HG02884 (cell line): ENCODE measurements around the gene RAB42.
"Not testable (repeated sequence)": the region's sequence is repeated elsewhere in the genome, so short reads cannot be mapped to it uniquely, and the experiment has no call there.

ENCODE experiments used
- ATAC-seq: cut with Tn5 transposase; IDR thresholded peaks from one replicate; pipeline ENCODE4 v1.9.1; 2021; ENCODE audit warnings: mild to moderate bottlenecking, moderate library complexity; ENCODE audit not compliant: unreplicated experiment

The RAB42 gene, protein sequence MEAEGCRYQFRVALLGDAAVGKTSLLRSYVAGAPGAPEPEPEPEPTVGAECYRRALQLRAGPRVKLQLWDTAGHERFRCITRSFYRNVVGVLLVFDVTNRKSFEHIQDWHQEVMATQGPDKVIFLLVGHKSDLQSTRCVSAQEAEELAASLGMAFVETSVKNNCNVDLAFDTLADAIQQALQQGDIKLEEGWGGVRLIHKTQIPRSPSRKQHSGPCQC

DNA sequence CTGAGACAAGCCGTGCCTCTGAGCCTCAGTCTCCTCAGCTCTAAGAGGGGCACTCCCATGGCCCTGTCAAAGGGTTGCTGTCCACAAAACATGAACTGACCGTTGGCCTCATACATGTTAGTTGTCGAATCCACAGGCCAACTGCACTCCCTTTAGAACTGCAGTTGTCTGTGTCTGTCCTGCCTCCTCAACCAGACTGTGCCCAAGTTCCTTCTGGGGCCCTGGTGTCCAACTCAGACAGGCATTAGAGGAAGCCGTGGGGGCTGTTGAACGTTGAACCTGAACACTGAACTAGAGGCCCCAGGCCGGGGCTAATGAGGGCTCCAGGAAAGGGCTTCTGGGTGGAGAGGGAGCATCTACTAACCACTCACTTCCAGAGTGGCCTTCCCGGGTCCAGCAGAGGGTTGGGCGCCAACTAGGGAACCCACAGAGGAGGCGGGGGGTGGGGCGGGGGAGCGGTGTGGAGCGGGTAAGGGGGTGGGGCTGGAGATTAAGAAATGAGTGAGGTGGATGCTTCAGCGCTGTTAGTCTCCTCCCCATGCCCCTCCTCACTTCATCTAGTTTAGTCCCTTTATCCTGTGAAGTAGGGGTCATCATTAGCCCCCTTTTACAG lies at the start of gene RAB42:
TSS of gene RAB42 (plus strand) at position 558 of the 613 bp plus-strand sequence. CDS start 247 bp downstream, outside the sequence.
- ATAC-seq, result no peak

DNA sequence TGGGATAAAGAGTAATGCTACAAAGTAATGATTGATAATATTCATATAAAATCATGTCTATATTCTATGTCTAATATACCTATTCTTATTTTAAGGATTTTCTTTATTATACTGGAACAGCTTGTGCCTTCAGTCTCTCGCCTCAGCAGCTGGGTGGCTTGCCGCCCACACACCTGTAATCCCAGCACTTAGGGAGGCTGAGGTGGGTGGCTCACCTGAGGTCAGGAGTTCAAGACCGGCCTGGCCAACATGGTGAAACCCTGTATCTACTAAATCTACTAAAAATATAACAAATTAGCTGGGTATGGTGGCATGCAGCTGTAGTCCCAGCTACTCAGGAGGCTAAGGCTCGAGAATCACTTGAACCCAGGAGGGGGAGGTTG lies 46.8 kb upstream of the RAB42 start:
- ATAC-seq, result no peak

DNA sequence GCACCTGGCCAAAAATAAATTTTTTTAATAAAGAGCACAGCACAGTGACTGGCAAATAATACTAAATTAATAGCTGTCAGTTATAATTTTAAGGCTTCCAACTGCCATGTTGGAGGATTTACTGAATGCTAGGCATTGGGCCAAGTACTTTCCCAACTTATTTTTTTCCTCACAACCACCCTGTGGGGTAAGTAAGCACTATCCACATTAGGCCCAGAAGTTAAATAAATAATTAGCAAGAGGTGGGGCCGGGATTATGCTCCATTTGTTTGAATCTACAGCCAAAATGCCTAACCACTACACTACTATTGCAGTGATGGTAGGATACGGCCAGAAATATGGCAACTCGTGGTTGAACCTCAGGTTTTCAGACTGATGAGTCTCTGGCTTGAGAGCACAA lies 43.7 kb upstream of the RAB42 start:
- no peak for ATAC-seq

DNA sequence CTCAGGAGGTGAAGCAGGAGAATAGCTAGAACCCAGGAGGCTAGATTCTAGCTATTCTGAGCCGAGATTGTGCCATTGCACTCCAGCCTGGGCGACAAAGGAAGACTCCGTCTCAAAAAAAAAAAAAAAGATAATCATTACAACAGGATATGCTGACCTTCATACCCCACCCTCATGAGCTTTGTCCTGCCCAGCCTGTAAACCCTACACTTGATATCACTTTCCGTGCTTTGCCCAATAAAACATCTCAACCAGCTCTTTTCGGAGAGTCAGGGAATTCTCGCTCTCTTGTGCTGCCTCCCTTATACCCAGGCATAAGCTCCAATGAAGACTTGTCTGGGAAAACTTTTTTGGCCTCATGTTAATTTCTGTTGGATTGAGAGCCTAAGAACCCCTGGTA lies 40.7 kb upstream of the RAB42 start:
- no peak for ATAC-seq

DNA sequence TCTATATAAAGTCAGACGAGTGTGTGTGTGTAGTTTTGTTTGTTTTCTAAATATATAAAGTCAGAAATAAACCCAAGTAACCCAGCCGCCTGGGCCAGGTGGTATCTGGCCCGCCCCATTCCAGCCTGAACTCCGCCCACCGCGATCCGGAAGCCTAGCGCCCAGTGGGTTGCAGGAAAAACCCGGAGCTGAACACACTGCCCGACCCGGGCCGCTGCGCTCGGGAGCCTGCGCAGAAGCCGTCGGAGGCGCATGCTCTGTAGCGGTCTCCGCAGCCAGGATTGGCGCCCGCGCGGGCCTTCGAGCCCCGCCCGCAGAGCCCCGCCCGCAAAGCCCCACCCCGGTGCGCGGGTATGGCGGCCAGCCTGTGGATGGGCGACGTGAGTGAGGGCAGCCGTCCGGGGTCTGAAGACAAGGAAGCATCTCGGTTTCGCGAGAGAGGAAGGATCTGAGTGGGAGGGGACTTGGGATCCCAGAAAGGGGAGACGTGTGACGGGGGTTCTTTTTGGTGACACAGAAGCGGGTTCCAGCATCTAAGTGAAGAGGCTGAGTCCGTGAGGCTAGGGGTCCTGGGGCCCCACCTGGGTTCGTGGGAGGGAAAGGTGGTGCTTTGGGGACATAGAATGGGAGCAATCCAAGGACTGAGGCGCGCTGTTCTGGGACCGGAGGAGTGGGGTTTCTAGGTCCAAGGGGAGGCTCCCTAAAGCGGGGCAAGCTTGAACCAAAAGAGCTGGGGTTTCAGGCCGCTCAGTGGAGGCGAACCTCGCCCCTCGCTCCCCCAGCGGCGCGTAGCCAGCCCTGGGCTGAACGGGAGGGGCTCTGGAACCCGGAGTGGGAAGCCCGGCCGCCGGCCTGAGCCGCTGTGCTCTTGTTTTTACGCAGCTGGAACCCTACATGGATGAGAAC lies 39.1 kb upstream of the RAB42 start, which contains the start of gene TRNAU1AP:
TSS of gene TRNAU1AP (plus strand) at position 328 of the 906 bp plus-strand sequence. CDS start at position 354, 26 bp downstream.
- peak; percentile 79 for ATAC-seq

DNA sequence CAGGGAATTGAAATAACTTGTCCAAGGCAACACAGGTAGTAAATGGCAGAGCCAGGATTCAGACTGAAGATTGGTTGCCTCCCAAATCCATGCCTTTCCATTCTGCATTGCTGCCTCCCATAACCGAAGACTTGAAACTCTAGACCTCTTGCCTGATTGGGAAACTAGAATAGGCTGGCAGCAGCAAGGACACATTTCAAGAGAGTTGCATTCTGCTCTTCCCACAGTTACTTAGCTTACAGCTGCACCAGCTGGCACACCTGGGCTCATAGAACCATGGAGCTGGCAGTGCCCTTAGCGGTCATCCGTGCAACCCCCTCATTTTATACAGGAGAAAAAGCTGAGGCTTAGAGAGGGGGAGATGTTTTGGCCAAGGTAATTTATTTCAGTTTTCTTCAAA lies 31.2 kb upstream of the RAB42 start:
- ATAC-seq, result no peak

DNA sequence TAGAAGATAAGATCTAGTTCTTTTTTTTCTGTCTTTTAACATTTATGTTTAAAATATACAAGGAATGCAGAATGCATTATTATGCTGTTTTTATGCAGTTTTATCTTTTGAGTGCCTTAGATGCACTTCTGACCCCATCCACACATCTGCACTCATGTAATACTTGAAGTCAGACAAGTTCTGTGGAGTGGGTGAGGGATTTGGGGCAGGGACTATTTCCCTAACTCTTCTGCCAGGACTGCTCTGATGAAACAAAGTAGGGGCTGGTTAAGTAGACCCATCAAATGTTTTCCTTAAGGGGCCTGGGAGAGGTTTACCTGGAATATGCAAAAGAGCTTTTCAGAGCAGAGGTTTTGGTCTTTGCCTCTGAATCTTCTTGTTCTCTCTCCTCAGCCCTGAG lies 27.8 kb upstream of the RAB42 start:
- ATAC-seq, result no peak

DNA sequence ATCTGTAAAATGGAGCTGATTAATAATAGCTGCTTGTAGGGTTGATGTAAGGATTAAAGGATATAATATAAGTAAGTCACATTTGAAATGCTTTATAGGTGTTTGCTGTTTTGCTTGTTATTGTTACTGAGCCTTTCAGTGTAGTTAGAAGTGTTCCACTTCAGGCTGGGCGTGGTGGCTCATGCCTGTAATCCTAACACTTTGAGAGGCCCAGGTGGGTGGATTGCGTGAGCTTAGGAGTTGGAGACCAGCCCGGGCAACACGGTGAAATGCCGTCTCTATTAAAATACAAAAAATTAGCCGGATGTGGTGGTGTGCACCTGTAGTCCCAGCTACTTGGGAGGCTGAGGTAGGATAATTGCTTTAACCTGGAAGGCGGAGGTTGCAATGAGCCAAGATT lies 27.0 kb upstream of the RAB42 start:
- ATAC-seq, result no peak

DNA sequence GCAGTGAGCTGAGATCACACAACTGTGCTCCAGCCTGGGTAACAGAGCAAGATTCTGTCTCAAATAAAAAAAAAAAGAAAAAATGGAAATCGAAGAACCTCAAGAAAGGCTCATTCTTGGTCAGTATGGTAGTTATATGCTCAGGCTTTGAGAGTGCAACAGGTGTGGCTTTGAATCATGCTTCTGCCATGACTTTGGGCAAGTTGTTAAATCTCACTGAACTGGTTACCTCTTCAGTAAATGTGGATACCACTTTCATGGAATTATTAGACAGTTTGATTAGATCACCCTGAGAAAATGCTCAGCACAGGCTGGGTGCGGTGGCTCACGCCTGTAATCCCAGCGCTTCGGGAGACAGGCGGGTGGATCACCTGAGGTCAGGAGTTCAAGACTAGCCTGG lies 26.3 kb upstream of the RAB42 start:
- no peak for ATAC-seq

DNA sequence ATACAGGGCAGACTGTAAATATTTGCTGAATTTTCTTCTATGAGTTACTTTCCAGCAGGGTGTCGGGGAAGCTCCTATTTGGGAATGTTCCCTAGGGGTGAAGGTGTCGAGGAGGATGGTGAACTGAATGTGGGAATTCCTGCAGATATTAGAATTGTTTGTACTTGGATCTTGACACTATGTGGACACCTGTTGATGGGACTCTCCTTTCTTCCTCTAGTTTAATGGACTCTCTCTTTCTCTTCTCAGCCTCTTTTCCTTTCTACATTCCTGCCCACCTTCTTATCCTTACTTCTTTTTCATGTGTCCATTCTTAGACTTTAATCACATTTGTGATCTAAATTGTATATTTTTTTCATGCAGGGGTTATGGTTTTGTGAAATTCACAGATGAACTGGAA lies 25.1 kb upstream of the RAB42 start:
- no peak for ATAC-seq

DNA sequence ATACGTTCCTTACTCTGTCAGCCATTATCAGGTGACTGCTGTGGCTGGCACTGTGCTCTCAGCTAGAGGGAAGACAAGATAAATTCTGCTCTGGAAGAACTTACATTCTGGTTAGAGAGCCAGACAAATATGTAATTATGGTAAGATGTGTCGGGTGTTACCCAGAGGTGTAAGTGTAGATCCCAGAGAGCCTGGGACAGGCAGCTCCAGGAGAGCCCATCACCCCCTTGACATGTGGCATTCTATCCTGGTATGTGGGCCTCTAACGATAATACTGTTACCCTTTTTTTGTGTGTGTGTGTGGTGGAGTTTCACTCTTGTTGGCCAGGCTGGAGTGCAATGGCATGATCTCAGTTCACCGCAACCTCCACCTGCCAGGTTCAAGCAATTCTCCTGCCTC lies 20.2 kb upstream of the RAB42 start:
- no peak for ATAC-seq

DNA sequence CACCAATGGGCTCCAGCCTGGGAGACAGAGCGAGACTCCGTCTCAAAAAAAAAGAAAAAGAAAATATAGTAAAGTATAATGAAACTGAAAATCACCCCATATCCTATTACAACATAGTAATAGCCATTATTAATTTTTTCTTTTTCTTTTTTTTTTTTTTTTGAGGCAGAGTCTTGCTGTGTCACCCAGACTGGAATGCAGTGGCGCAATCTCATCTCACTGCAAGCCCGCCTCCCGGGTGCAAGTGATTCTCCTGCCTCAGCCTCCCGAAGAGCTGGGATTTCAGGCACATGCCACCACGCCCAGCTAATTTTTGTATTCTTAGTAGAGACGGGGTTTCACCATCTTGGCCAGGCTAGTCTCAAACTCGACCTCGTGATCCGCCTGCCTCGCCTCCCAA lies 19.2 kb upstream of the RAB42 start:
- ATAC-seq, result not testable (repeated sequence)

DNA sequence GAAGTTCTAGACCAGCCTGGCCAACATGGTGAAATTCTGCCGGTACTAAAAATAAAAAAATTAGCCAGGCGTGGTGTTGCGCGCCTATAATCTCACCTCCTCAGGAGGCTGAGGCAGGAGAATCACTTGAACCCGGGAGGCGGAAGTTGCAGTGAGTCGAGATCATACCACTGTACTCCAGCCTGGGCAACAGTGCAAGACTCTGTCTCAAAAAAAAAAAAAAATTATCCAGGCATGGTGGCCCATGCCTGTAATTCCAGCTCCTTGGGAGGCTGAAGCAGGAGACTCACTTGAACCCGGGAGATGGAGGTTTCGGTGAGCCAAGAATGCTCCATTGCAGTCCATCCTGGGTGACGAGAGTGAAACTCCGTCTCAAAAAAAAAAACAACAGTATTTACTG lies 18.5 kb upstream of the RAB42 start:
- ATAC-seq, result no peak

DNA sequence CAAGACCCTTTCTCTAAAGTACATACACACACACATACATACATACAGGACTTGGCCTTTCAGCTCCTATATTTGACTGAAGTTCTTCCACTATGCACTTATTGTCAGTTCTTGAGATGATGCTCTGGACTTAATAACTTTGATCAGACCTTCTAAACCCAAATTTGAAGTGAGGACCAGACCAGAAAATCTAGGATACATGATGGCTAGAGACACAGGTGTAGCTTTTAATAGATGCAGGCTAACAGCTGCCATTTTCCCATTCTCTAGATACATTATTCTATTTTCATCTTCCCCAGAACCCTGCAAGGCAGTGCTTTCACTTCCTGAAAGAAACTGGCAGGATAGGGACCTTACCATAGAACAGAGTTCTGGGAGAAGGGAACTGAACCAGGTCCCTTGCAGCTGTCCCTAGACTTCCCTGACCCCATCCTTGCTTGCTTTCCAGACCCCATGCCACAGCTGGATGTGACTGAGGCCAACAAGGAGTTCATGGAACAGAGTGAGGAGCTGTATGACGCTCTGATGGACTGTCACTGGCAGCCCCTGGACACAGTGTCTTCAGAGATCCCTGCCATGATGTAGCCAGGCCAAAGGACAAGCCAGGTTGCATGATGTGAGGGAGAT lies 14.9 kb upstream of the RAB42 start:
- no peak for ATAC-seq

DNA sequence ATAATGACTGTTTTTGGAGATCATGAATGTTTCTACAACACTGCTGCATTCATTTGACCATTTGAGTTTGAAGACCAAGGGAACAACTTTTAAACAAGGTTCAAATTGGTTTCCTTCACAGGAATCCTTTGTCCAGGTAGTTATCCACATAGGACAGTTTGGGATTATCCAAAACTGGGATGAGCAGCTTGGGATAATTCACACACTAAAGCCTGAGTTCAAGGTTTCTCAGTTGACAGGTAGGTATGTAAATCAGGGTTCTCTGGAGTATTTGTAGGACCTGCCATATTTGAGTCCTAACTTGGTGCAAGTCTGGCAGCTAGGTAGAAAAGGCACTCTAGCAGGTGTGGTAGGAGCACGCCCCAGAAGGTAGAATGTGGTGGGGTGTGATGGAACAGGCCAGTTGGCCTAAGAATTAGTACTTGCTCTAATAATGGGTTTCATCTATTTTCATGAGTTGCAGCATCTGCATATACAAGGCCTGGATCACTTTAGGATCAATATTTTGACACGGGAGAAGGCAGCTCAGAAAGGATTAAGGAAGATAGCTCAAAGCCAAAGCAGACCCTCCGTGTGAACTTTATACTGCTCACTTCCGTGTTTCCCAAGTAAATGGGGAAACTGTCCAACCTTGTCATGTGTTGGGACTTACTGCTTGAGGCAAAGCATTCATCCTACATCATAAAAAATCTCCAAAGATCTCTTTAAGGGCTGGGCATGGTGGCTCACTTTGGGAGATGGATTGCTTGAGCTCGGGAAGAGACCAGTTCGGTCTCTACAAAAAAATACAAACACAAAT lies 14.1 kb upstream of the RAB42 start:
- ATAC-seq, result no peak

DNA sequence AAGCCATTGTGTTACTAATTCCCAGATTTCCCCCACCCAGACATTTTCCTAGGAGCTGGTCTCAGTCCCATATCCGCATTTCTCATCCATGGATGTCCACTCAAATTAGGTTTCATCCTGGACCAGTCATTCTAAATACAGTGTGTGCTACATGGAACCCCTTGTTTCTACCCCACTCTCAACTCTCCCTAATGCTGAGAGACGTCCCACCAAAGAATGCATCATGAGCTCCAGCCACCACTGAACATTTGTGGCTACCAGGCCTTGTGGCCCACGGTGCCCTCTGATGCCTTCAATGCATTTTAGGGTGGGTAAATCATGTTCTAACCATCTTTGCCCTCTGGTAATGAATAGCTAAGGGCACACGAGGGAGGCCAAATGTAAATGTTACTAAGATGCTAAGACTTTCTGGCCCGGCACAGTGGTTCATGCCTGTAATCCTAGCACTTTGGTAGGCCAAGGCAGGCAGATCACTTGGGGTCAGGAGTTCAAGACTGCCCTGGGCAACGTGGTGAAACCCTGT lies 13.3 kb upstream of the RAB42 start:
- no peak for ATAC-seq

DNA sequence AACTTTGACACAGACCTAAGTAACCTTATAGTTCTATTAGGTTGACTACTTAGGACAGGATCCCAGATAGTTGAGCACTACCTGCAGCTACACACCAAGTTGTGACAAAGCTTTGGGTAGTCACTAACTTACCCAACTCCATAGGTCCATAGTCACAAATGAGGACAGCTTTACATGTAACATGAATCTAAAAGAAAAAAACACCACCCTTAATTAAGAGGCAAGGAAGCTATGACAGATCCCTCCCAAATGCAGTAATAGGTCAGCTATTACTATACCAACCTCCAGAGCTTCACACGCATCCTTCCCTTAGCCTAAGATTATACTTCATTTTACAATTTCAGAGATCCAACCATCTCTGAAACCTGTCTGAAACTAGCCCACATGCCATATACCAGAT lies 12.7 kb upstream of the RAB42 start:
- ATAC-seq, result no peak

DNA sequence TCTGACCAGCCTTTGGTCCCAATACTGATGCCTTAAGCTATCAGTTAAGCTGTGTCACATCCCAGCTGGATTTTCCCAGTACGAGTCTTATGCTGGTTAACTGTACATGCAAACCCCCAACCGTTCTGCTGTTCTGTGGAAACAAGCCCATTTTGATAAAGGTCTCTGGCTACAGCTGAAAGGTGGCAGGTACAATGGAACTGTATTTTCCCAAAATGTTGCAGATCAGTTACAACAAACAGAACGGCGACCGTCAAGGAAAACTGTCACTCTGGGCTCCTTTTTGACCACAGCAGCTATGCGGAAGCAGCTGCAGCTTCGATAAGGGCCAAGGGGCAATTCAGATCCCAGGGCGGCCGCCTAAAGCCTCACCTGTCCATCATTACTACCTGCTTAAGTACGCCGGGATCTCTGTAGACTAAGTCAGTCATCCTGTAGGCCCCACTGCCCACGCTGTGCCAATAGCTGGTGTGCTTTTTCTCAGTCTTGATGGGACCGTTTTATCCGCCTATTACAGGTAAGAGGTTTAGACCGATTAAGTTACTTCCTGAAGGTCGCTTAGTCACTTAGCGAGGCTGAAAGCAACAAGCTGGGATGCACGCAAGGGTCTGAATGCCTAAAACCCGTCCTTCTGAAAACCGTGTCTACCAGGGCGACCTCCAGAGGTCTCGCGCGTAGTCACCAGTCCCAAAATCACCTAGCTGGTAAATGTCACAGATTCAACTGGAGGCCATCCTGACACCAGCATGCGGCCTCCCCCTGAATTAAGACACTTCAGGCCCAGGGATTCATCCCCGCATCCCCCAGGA lies 11.1 kb upstream of the RAB42 start:
- ATAC-seq, result no peak

DNA sequence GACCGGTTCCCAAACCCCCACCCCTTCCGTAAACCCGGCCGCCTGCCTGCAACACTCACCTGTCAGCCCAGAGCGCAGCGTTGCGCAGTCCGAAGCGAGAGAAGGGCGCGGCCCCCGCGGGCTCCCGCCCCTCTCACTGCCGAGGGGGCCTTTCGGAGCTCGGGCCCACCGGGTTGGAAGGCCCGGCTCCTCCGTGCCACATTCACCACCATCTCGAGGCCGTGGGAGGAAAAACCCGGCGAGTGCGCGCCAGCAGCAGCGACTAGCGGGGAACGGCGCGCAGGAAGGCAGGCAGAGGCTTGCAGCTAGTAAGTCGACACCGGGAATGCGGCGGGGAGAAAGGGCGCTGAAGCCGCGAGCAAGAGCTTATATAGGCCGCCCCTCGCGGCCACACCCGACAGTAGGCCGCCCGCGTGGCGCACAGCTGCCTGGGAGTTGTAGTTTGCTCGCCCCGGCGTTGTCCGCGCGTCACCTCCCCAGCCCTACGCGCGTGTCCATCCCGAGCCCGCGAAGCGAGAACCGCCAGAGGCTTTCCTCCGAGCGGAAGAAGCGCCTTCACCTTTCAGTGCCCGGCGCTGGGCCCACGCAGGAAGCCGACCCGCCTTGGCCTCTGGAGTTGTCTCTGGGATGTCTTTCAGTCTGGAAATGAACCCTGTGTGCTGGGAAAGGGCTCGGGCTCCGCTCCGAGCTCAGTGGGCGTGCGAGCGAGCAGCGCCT lies 10.4 kb upstream of the RAB42 start:
- ATAC-seq, result peak; percentile 66
